Measurements from ENCODE around the gene NOXRED1. TPM values are rescaled to one million over a fixed set of nuclear protein-coding genes. Genes with fewer than 3 reads are reported as not detected.
A peak's percentile ranks its signal among the peaks of the same experiment; 100 is the strongest.

The NOXRED1 gene
- total and polyA plus RNA-seq, 4 donors = 0.23 to 0.94 (median 0.36) TPM

DNA sequence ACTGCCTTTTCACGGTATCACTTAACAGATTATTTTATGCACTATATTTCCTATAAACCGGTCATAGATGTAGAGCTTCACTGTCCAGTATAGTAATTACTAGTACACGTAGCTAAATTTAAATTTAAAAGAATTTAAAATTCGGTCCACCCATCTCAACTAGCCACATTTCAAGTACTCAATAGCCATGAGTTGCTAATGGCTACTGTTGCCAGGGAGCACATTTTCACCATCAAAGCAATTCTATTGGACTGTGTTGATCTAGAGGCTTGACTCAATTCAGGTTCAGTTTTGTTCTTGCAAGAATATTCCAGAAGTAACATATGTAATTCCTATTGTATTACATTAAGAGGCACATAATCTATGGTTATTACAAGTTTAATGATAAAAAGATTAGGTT, 66.4 kb downstream of the NOXRED1 start:
- DNase-seq = no peak
- H3K27me3 ChIP-seq (ENCODE audit: control insufficient read depth in 3 of 3, insufficient read depth in 3 of 3, low read length in 2 of 3) = no peaks in the 10 kb centered on the region
- no peak for ATAC-seq (ENCODE audit: insufficient read depth, low FRiP score)
- no peak overlapping the region for H3K27ac ChIP-seq (ENCODE audit: low read depth in 1 of 2, low read length in 1 of 2)
- no peaks in the 10 kb centered on the region for H3K4me1 ChIP-seq (ENCODE audit: control insufficient read depth in 5 of 5, insufficient read depth in 5 of 5, low read length in 5 of 5)
- H3K4me3 ChIP-seq = no peak overlapping the region
- 96 to 97% methylated on average over 4 of the region's 4 CpGs for WGBS, 2 donors
- H3K9ac ChIP-seq (ENCODE audit: insufficient read depth in 1 of 2, low read length in 2 of 2) = no peak overlapping the region
- TF ChIP-seq, protein P1, sequence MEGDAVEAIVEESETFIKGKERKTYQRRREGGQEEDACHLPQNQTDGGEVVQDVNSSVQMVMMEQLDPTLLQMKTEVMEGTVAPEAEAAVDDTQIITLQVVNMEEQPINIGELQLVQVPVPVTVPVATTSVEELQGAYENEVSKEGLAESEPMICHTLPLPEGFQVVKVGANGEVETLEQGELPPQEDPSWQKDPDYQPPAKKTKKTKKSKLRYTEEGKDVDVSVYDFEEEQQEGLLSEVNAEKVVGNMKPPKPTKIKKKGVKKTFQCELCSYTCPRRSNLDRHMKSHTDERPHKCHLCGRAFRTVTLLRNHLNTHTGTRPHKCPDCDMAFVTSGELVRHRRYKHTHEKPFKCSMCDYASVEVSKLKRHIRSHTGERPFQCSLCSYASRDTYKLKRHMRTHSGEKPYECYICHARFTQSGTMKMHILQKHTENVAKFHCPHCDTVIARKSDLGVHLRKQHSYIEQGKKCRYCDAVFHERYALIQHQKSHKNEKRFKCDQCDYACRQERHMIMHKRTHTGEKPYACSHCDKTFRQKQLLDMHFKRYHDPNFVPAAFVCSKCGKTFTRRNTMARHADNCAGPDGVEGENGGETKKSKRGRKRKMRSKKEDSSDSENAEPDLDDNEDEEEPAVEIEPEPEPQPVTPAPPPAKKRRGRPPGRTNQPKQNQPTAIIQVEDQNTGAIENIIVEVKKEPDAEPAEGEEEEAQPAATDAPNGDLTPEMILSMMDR (IDR thresholded peaks at IDR 0.05; ENCODE audit: control extremely low read depth, extremely low read depth) = no peak
- no peaks in the 10 kb centered on the region for H3K9me3 ChIP-seq (ENCODE audit: control insufficient read depth in 4 of 4, insufficient read depth in 3 of 4, low read length in 3 of 4)
- H3K36me3 ChIP-seq (ENCODE audit: control insufficient read depth in 4 of 4, insufficient read depth in 4 of 4, low read length in 4 of 4) = no peaks in the 10 kb centered on the region

DNA sequence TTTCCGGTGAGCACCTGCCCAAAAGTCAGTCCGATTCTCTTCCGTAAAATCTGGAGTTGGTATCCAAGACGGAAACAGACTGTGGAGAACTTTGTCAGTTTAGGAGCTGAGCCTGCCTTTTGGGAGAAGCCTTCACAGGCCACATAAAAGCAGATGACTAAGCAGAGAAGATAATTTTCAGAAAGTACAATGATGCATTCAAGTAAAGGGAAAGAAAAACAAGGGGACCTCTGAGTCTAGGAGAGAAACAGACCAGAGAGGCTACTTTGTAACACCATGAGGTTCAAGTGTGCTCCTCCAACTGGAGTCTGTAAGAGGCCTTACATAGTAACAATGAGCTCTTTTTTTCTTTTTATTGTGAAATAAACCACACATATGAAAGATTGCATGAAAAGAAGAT, 67.5 kb downstream of the NOXRED1 start:
- H3K27me3 ChIP-seq (ENCODE audit: control insufficient read depth in 3 of 3, insufficient read depth in 3 of 3, low read length in 2 of 3) = no peaks in the 10 kb centered on the region
- H3K9me3 ChIP-seq (ENCODE audit: control insufficient read depth in 4 of 4, insufficient read depth in 3 of 4, low read length in 3 of 4) = no peaks in the 10 kb centered on the region
- TF ChIP-seq, protein P1 (IDR thresholded peaks at IDR 0.05; ENCODE audit: control extremely low read depth, extremely low read depth) = no peak
- no peaks in the 10 kb centered on the region for H3K4me1 ChIP-seq (ENCODE audit: control insufficient read depth in 5 of 5, insufficient read depth in 5 of 5, low read length in 5 of 5)
- ATAC-seq (ENCODE audit: insufficient read depth, low FRiP score) (no peak), DNase-seq (no peak)
- no peaks in the 10 kb centered on the region for H3K36me3 ChIP-seq (ENCODE audit: control insufficient read depth in 4 of 4, insufficient read depth in 4 of 4, low read length in 4 of 4)
- no peak overlapping the region for H3K4me3 ChIP-seq
- no peak overlapping the region for H3K9ac ChIP-seq (ENCODE audit: insufficient read depth in 1 of 2, low read length in 2 of 2)
- 98 to 99% methylated on average over 4 of the region's 4 CpGs for WGBS, 2 donors
- no peak overlapping the region for H3K27ac ChIP-seq (ENCODE audit: low read depth in 1 of 2, low read length in 1 of 2)

DNA sequence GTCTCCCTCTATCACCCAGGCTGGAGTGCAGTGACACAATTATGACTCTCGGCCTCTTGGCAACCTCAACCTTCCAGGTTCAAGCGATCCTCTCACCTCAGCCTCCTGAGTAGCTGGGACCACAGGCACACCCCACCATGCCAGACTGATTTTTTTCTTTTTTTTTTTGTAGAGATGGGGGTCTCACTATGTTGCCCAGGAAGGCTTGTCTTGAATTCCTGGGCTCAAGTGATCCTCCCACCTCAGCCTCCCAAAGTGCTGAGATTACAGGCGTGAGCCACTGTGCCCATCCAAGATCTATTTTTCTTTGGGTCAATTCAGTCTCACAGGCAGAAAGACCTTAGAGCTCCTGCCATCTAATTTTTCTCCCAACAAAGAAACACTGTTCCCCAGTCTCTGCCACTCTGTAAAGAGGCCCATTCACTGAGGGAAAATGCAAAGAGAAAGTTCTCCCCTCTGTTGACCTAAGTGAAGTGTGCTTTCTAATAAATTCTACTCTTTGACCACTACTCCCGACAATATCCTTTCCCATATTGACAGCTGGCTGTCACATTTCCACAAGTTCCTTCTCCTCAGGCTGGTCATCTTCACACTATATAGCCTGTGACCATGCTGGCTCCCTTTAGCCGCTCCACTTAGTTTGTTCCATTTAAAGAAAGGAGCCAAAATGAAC, 69.7 kb downstream of the NOXRED1 start:
- Histone ChIP-seq H3K9ac (ENCODE audit: insufficient read depth in 1 of 2, low read length in 2 of 2) (no peak overlapping the region), H3K27ac (ENCODE audit: low read depth in 1 of 2, low read length in 1 of 2) (no peak overlapping the region), H3K4me1 (ENCODE audit: control insufficient read depth in 5 of 5, insufficient read depth in 5 of 5, low read length in 5 of 5) (no peaks in the 10 kb centered on the region), H3K9me3 (ENCODE audit: control insufficient read depth in 4 of 4, insufficient read depth in 3 of 4, low read length in 3 of 4) (no peaks in the 10 kb centered on the region), H3K27me3 (ENCODE audit: control insufficient read depth in 3 of 3, insufficient read depth in 3 of 3, low read length in 2 of 3) (no peaks in the 10 kb centered on the region), H3K36me3 (ENCODE audit: control insufficient read depth in 4 of 4, insufficient read depth in 4 of 4, low read length in 4 of 4) (peaks cover 0 to 12% (median 2%) of the 10 kb centered on the region in 4 donors), H3K4me3 (no peak overlapping the region)
- TF ChIP-seq, protein P1 (IDR thresholded peaks at IDR 0.05; ENCODE audit: control extremely low read depth, extremely low read depth) = no peak
- no peak for DNase-seq
- 86 to 95% methylated on average over 5 of the region's 5 CpGs for WGBS, 2 donors
- ATAC-seq (ENCODE audit: insufficient read depth, low FRiP score) = no peak

DNA sequence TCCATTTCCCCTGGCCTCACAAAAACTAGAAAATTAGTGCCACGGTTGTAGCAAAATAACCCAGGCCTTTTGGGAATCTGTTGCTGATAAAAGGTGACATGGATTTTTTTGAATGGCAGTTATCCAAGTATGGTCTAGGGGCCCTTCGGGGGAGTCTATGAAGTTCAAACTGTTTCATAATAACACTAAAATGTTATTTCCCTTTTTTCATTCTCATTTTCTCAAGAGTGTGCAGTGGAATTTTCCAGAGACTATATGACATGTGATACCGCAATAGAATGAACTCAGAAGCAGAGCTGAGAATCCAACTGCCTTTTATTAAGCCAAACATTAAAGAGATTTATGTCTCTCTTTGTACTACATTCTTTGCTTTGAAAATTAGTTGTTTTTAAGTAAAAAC, 75.6 kb downstream of the NOXRED1 start:
- peak in 2 of 3 donors; percentile 20 to 27 for DNase-seq
- TF ChIP-seq, protein P1 (IDR thresholded peaks at IDR 0.05; ENCODE audit: control extremely low read depth, extremely low read depth) = no peak
- WGBS, 2 donors = 21 to 60% methylated on average over 3 of the region's 3 CpGs
- Histone ChIP-seq H3K36me3 (ENCODE audit: control insufficient read depth in 4 of 4, insufficient read depth in 4 of 4, low read length in 4 of 4) (peaks cover 0 to 18% (median 9%) of the 10 kb centered on the region in 4 donors), H3K27me3 (ENCODE audit: control insufficient read depth in 3 of 3, insufficient read depth in 3 of 3, low read length in 2 of 3) (no peaks in the 10 kb centered on the region), H3K4me3 (no peak overlapping the region), H3K9ac (ENCODE audit: insufficient read depth in 1 of 2, low read length in 2 of 2) (no peak overlapping the region), H3K9me3 (ENCODE audit: control insufficient read depth in 4 of 4, insufficient read depth in 3 of 4, low read length in 3 of 4) (no peaks in the 10 kb centered on the region), H3K4me1 (ENCODE audit: control insufficient read depth in 5 of 5, insufficient read depth in 5 of 5, low read length in 5 of 5) (no peaks in the 10 kb centered on the region), H3K27ac (ENCODE audit: low read depth in 1 of 2, low read length in 1 of 2) (no peak overlapping the region)
- ATAC-seq (ENCODE audit: insufficient read depth, low FRiP score) = no peak
